GM12872 (cell line): ENCODE data around the gene TMEM220.

ENCODE experiments used
- CTCF ChIP-seq: IDR thresholded peaks from 3 replicates; pipeline ENCODE4 v1.5.1; 2011; ENCODE audit warnings: low read depth, mild to moderate bottlenecking, low read length, moderate library complexity; ENCODE audit not compliant: insufficient read depth

Gene TMEM220

GRCh38 chr17:10726196-10726595 lies 3.6 kb downstream of the TMEM220 start:
- TF ChIP-seq CTCF = no peak

GRCh38 chr17:10725262-10725661 lies 4.6 kb downstream of the TMEM220 start:
- TF ChIP-seq CTCF = no peak

GRCh38 chr17:10724546-10725195 lies 5.2 kb downstream of the TMEM220 start:
- TF ChIP-seq CTCF = no peak

- no peak for TF ChIP-seq CTCF
These were observed 11.3 kb downstream of the TMEM220 start for GRCh38 chr17:10718547-10718946.

- no peak for TF ChIP-seq CTCF
These were observed 13.6 kb downstream of the TMEM220 start for GRCh38 chr17:10716218-10716617.

- no peak for TF ChIP-seq CTCF
These were observed 16.5 kb downstream of the TMEM220 start for GRCh38 chr17:10713318-10713717.

- TF ChIP-seq CTCF = no peak
These were observed 24.1 kb downstream of the TMEM220 start for GRCh38 chr17:10705727-10706126.
